HG02571 (cell line): ENCODE results near the gene MBP.

Source experiments
- ATAC-seq: cut with Tn5 transposase; IDR thresholded peaks from one replicate; pipeline ENCODE4 v1.9.1; 2021; ENCODE audit warnings: mild to moderate bottlenecking, moderate library complexity; ENCODE audit not compliant: unreplicated experiment

MBP gene

GRCh38 chr18:77103187-77103850 lies 29.3 kb downstream of the MBP start:
- ATAC-seq: no peak

GRCh38 chr18:77102259-77103040 lies 30.1 kb downstream of the MBP start:
- ATAC-seq: peak; percentile 73

- ATAC-seq: peak; percentile 42
Measured at GRCh38 chr18:77101410-77102258, 30.9 kb downstream of the MBP start.

GRCh38 chr18:77100751-77101355 lies 31.7 kb downstream of the MBP start:
- ATAC-seq: no peak

GRCh38 chr18:77099485-77100370 lies 32.9 kb downstream of the MBP start:
- no peak for ATAC-seq

- no peak for ATAC-seq
Measured at GRCh38 chr18:77098538-77099174, 33.9 kb downstream of the MBP start.

GRCh38 chr18:77098029-77098428 lies 34.6 kb downstream of the MBP start:
- ATAC-seq: no peak

- no peak for ATAC-seq
Measured at GRCh38 chr18:77096936-77097886, 35.4 kb downstream of the MBP start.

GRCh38 chr18:77095391-77096371 lies 36.9 kb downstream of the MBP start:
- ATAC-seq: no peak

- no peak for ATAC-seq
Measured at GRCh38 chr18:77093586-77093985, 39.0 kb downstream of the MBP start.

GRCh38 chr18:77093067-77093430 lies 39.5 kb downstream of the MBP start:
- no peak for ATAC-seq

- no peak for ATAC-seq
Measured at GRCh38 chr18:77092104-77093066, 40.2 kb downstream of the MBP start.

- no peak for ATAC-seq
Measured at GRCh38 chr18:77091366-77091765, 41.2 kb downstream of the MBP start.

GRCh38 chr18:77090546-77091174 lies 41.9 kb downstream of the MBP start:
- no peak for ATAC-seq

GRCh38 chr18:77089723-77090285 lies 42.8 kb downstream of the MBP start:
- no peak for ATAC-seq
